NCI-H526 treated with DMSO at 0.1 percent for 48 hours (cell line): ENCODE results near the gene NEUROG1.

ENCODE experiments used
- DNase-seq: peaks from one replicate; lab custom pipeline; 2025; lab: John Stamatoyannopoulos, UW

The NEUROG1 gene

DNA sequence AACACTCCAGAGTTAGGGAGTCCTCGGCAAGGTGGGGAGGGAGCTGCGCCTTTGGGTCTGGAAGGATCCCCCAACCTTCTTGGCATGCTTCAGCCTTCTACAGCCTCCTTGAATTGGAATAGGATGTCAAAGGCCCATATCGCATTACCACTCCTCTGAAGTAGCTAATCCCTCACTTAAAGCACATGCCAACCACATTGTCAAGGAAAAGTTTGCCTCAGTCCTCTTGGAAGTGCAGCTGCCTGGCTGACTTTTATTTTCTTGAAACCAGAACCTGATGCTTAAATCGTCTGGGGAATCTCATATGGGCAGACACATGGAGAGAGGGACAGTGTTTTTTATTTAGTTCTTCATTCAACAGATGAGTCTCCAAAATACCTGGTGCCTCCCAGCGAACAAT, 28.6 kb upstream of the NEUROG1 start:
- no peak for DNase-seq

DNA sequence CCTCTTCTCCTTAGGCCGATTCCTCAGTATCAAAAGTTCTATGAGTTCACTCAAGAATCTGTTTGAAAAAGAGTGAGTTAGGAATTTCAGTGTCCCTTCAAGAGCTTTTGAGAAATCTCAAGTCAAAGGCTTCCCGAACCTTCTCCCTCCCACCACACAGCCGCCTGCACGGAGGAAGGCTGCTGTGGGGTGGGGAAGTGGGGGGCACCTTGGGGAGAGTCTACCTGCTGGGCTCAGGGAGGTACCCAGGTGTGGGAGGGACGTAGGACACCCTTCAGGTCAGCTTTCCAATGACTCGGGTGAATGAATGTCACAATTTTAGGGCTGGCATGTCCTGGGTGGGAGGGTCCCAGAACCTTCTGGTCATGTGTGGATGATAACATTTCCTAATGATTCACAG, 25.5 kb upstream of the NEUROG1 start:
- DNase-seq: no peak

DNA sequence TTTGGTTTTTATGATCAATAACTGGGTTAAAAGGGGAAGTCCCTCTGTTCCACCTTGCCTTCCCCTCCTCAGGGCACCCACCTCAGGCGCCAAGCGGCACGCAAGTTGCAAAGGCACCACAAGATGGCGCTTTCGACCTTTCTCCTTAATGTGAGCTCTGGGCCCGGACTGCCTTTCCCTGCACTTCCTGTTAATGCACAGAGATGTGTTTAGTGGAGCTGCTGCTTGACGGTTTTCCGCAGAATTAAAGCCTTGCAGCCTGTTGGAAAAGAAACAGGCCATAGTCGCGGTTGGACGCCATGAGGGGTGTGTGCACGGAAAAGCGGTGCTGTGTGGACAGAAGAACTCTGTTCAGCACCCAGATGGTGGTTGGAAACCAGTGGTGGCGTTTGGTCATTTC, 25.1 kb upstream of the NEUROG1 start:
- no peak for DNase-seq

DNA sequence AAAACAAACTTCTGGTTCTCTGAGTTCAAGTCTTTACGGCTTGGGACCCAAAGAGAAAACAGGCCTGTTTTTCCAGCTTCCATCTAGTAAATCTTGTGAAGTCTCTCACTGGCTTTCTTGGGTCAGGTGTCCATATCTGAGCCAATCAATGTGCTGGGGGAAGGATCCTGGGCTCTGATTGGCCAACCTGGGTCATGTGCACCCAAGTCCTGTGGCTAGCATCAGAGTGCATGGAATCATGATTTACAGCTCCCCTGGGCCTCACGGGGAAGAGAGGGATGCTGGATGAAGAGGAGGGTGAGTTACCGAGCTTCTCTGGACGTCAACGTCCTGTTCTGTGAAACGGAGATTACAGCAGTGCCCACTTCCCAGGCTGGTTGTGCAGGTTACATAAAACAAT, 23.6 kb upstream of the NEUROG1 start:
- DNase-seq: no peak

DNA sequence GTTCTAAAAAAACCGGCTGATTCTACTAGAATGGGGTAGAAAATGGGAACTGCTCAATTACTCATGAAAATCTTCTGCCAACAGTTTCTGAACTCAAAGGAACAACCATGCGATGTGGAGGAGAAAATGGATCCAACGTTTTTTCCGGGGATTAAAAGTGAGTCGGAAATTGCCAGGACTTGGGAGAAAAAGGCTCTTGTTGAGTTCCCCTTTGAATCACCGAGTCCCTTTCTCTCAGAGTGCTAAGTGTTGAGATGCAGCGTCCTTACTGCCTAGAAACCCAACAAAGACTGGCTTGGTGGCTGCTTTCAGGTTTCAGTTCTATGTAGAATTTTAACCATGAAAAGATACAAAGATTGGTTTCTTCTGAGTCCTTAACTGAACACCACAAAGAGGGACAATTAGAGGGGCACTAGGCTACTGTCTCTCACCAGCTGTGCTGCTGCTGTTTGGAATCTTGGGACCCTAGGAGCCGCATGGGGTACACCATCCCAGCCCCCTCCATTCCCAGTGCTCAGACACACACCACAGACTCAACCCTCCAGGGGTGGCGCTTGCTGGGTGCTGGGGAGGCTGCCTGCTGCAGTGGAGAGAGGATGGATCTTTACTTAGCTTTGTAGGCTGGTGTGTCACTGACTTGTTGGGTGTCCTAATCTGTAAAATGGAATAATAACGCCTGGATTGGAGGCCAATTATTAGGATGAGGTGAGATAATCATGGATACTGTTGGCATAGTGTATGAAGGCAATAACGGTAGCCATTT, 21.5 kb upstream of the NEUROG1 start:
- DNase-seq: no peak

DNA sequence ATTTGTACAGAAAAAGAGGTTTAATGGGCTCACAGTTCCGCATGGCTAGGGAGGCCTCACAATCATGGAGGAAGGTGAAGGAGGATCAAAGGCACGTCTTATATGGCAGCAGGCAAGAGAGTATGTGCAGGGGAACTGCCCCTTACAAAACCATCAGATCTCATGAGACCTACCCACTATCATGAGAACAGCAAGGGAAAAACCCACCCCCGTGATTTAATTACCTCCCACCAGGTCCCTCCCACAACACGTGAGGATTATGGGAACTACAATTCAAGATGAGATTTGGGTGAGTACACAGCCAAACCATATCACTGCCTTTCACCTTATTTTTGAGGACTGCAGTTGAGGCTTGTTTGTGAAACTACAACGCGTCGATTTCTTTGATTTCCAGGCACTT, 20.9 kb upstream of the NEUROG1 start:
- no peak for DNase-seq

DNA sequence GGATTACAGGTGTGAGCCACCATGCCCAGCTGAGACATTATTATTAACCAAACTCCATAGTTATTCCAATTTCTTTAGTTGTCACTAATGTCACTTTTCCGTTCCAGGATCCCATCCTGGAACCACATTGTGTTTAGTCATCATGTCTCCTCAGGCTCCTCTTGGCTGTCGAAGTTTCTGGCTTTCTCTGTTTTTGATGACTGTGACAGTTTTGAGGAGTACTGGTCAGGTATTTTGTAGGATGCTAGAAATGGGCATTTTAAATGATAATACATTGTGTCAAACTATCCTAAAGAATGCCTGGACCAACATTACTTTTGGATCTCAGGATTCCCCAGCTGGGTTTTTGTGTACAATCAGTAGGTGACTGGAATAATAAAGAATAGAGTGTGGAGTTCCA, 19.8 kb upstream of the NEUROG1 start:
- no peak for DNase-seq

DNA sequence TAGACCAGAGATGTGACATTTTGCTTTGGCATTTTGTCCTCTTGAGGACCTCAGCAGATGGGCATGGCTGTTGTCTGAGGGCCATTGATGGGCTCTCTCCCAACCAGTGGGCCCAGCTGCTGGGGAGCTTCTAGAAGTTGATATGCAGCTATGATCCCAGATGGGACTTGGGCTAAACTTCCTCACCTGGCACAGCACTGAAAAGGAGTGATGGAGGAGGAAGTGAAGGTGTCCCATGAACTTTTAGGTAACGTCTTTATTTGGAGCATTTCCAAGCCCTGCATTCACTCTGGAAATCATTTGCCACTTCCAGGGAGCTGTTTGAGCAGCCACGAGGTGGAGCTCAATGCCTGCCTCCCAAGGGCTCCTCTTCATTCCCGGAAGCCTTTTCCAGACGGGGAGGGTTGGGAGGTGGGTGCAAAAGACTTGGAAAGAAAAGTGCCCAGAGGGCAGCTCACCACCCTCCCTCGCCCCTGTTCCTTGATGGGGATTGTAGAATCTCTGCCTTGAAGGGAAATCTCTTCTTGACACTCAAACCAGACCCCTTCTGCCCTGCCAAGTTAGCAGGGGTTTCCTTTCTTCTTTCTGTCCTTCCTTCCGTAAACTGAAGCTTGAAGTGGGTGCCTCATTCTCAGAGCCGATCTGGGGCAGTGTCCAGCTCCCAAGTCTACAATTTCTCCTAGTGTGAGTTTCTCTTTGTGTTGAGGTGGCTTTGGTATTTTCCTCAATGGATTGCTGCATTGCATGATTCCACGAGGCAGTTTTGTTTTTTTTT, 18.1 kb upstream of the NEUROG1 start:
- DNase-seq: no peak

DNA sequence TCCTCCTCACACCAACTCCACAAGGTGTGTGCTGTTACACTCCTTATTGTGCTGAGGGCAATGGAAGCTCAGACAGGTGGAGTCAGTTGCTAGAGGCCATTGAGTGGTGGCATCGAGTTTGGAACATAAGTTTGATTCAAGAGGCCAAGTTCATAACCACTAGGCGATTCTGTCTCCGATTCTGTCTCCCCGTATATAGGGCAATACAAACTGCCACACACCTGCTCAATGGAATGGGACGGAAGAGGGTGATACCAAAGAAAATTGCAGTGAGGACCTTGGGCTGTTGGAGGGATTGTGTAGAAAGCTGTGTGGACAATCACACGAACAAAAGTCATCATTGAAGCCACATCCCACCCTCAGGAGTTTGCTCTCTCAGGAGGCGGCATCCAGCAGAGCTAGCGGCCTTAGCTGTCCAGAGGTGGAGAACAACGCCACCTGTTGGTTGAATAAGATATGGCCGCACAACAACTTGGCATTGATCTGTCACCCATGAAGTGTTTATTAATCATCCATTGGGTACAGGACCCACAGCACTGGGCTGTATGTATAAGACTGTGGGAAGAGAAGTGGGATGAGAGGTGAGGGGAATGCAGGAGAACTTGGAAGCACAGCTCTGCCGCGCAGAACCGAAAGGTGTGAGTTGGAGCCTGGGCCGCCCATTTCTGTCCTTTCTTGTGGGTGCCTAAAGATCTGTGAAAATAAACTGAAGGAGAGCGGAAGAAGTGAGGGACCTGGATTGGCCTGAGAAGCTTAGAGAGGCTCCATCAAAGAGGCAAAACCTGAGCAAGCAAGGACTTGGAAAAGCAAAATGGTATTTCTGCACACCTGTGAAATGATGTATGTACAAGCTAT, 16.1 kb upstream of the NEUROG1 start:
- peak; percentile 51 for DNase-seq

DNA sequence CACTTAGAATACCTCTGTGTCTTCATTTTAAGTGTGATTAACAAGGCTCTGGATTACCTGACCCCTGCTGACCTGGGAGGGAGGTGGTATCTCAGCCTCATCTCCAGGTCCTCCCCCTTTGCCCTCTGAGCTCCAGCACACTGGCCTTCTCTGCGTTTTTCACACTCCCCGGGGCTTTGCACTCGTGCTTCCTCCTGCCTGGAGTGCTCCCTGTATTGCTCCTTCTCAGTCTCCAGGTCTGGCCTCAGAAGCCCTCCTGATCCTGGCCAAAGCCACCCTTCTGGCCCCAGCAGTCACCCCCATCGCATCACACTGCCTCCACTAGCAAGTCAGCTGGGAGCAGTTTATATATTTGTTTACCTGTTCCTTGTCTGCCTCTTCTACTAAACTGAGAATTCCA, 13.6 kb upstream of the NEUROG1 start:
- no peak for DNase-seq

DNA sequence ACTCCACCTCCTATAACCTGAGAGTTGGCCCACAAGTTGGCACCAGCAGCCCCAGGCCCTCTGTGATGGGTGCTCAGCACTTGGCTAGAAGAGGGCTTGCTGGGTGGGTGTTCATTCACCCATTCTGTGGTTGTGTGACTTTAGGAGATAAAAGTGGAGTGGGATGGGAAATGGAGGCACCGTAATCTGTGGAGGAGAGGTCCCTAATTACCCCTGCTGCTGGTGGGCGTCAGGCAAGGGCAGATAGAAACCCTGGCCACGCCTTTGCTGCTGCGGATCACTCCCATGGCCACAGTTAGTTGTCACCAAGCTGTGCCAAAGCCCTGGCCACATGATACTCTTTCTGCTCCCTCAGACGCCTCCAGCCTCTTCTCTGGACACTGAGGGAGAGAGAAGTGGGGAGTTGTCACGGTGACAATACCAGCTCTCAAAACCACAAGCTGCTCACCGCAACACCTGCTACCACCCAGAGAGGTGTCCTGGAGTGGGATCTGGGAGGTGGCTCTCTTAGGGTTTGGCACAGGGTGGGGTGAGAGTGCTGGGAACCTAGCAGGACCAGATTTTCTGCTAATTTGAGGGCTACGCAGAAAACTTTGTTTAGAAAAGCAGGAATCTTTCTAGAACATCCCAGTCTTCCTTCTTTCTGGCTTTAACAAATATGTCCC, 12.0 kb upstream of the NEUROG1 start:
- DNase-seq: no peak

DNA sequence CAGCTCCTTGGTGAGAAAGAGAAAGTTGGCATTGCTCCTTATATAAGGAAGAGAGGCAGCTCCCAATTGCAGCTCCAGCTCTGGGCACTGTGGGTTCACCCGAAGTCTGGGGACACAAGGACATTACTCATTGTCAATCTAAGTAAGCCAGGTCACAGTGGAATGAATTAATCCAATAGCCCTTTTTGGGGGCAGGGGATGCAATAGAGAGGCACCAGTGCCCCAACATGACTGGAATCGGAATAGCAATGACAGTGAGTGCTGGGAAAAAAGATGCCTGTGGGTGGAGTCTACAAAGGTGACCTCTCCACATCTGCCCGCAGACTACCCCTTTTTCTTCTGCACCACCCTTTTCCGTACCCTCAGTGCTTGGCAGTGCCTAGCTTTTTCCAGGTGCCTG, 11.1 kb upstream of the NEUROG1 start:
- no peak for DNase-seq

DNA sequence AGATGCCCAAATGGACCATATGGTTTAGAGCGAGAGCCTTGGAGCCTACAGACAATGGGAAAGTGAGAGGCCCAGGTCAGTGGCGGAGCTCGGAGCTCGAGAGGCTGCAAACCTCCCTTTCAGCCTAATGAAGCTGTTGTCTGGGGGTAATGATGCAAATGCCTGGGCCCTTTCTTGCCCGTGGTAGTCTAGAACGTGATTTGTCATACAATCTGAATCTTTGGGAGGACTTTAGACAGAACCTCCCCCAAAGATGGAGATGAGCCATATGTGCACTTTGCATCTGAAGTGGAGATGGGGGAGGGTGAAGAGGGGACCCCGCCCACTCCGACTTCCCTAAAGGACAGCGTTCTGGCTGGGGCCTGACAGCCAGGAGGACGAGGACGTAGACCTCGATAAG, 10.3 kb upstream of the NEUROG1 start:
- DNase-seq: no peak

DNA sequence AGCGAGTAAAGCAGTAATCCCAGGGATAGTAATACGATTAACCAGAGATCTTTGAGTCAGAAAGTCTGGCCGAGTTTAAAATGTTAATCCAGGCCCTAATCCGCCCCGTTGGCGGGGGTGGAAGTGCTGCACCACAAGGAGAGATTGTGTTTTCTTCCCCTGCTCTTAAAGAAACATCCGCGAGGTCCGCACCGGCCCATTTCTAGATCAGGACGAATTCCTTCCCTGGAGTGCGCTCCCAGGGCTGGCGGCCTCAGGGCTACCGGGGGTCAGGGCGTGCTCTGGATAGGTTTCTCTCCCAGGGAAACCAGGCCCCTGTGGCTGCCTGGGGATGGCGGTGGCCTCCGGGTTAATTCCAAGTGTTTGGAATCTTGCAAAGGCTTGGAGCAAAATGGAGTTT, 9.3 kb upstream of the NEUROG1 start:
- no peak for DNase-seq

DNA sequence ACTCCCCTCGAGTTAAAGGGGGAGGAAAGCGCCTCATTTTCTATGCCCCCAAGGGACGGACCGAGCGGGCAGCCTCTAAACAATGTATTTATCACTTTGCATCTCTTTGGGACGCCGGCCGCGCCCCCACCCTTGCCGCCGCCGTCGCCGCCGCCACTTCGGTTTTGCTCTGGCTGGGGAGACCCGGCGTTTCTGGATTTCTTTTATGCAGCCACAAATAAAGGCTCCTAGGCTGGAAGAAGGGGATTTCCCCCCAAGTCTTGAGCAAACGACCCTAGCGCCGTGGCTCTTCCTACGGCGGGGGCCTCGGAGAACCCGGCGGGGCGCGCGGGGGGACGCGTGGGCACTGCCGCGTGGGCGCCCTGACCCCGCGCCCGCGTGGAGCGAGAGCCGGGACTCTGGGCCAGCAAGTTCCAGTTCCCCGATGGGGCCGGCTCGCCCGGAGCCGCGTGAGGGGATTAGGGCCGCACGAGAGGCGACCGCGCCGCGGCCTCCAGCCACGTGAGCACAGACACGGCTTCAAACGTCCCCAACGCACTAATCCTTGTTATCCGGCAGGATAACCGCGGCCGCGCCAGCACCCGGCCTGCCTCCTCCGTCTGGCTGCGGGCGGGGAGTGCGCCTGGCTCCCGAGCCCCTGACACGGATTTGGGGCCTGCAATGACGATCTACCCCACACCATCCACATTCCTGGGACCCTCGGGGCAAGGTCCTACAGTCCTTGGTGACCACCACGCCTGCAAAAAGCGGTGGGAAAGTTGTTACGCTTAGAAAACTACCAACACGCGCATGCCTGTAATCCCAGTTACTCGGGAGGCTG, 7.9 kb upstream of the NEUROG1 start:
- DNase-seq: no peak

DNA sequence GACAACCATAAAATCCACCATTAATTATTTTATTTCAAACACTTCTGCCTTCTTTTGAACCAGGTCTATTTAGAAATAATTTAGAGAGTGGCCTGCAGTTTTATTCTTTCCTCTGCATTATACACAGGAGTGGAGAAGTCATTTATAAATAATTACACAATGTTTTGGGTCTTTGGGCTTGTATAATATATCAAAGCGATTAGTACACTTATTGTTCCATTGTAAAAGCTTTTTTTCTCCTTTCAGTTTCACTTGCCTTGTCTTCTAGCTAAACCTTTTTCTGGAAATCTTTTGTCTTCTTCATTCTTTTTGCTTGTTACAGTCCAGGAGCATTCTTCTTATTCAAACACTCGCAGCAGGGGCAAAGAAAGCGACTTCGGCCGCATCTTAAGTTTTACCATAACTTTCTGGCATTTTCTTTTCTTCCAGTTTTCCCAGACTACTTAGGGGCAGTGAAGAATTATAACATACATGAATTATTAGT, 7.3 kb upstream of the NEUROG1 start:
- DNase-seq: no peak

DNA sequence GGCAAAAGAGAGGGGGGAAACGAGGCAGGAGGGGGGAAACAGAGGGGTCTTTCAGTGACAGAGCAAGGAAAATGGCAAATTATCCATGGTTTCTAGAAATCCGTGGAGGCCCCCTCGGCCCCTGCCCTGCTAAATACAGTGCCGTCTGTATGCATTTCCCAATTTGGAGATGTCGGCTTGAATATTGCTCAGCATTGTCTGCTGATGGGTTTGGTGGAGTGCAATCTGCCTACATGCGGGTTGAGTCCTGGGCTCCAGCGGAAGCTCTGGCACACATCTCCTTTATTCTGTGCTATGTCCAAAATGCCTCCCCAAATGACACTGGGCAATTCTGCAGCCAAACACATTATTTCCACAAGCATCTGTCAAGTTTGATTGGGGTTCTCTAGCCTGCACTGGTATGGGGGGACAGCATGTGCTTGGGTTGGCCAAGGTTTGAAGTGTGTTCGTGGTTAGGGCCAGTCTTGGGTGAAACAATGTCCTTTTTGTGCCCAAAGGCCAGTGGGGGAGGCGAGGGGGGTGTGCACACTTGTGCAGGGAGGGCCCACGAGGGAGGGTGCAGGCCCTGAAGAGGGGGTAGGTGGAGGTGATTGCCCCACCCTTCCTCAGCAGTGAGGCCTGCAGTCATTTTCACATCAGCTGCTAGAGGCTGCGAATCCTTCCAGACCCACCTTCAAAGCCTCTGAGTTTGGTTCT, 6.2 kb upstream of the NEUROG1 start:
- no peak for DNase-seq

DNA sequence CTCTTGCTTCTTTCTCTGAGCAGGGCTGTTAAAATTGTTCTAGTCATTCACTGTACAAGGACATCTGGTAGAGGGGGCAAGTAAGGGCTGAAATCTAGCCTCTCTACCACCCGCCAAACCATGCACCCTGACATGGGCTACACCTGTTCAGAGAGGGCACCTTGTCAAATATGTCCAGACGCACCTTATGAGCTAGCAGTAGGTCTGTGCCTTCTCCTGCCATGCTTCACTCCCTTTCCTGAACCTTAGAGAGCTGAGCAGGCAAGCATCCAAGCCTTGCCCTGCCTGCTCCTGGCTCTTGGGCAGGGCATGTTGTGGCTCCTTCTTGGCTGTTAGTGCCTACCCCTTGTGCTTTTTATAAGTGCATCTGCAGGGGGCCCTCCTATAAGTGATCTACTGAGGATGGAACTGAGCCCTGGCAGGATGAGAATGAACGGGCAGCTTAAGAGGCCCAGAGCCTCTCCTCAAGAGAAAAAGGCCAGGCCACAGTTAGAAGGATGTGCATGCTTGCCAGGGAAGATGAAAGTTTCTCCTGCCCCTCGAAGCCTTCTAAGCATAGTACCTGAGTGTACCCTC, 3.8 kb upstream of the NEUROG1 start:
- no peak for DNase-seq

DNA sequence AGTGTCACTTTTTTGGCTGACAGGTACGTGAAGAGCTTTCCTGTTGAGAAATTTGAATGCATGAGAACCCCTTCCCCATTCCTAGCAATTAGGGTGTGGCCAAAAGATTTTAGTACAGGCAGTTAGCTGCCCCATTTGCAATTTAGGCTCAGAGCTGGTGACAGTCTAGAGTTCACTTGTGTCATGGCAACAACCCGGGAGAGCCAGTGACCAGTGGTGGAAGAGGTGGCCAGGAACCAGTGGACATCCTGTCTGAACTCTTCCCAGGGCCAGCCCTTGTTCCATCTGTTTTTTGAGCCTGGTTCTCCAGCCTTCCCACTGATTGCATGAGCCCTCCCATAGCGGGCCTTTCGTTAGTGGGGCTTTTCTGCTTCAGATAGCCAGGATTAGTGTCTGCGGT, 2.5 kb upstream of the NEUROG1 start:
- DNase-seq: no peak

DNA sequence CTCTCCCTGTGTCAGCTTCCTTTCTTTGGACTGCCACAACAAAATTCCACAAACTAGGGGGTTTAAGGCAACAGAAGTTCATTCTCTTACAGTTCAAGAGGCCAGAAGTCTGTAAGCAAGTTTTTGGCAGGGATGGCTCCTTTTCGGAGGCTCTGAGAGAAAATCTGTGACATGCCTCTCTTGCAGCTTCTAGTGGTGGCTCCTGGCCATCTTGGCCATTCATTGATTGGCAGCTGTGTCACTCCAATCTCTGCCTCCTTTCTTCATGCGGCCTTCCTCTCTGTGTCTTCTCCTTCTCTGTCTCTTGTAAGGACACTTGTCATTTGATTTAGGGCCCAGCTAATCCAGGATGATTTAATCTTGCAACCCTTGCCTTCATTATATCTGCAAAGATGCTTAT, 2.0 kb upstream of the NEUROG1 start:
- DNase-seq: no peak
